C4-2B (cell line): Measurements from ENCODE around the gene CRYGN.

Source experiments
- H3K27ac ChIP-seq: fragments of 450-650 bp; 2 replicates; pipeline ENCODE4 v1.5.1; 2017
- ZFX ChIP-seq: fragments of 450-650 bp; IDR thresholded peaks from 2 replicates; pipeline ENCODE4 v1.6.1; 2017
- TF ChIP-seq, protein P1 (sequence below): fragments of 450-650 bp; conservative IDR thresholded peaks from 2 replicates; pipeline ENCODE4 v1.5.1; 2017; ENCODE audit warnings: mild to moderate bottlenecking

Gene CRYGN

GRCh38 chr7:151429237-151429559 lies 10.7 kb downstream of the CRYGN start:
- TF ChIP-seq, protein P1, sequence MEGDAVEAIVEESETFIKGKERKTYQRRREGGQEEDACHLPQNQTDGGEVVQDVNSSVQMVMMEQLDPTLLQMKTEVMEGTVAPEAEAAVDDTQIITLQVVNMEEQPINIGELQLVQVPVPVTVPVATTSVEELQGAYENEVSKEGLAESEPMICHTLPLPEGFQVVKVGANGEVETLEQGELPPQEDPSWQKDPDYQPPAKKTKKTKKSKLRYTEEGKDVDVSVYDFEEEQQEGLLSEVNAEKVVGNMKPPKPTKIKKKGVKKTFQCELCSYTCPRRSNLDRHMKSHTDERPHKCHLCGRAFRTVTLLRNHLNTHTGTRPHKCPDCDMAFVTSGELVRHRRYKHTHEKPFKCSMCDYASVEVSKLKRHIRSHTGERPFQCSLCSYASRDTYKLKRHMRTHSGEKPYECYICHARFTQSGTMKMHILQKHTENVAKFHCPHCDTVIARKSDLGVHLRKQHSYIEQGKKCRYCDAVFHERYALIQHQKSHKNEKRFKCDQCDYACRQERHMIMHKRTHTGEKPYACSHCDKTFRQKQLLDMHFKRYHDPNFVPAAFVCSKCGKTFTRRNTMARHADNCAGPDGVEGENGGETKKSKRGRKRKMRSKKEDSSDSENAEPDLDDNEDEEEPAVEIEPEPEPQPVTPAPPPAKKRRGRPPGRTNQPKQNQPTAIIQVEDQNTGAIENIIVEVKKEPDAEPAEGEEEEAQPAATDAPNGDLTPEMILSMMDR: no peak
- TF ChIP-seq ZFX: no peak
- no peak overlapping the region for H3K27ac ChIP-seq

- no peak overlapping the region for H3K27ac ChIP-seq
- TF ChIP-seq, protein P1: no peak
- no peak for TF ChIP-seq ZFX
These were observed 11.3 kb downstream of the CRYGN start for GRCh38 chr7:151428378-151429236.

DNA sequence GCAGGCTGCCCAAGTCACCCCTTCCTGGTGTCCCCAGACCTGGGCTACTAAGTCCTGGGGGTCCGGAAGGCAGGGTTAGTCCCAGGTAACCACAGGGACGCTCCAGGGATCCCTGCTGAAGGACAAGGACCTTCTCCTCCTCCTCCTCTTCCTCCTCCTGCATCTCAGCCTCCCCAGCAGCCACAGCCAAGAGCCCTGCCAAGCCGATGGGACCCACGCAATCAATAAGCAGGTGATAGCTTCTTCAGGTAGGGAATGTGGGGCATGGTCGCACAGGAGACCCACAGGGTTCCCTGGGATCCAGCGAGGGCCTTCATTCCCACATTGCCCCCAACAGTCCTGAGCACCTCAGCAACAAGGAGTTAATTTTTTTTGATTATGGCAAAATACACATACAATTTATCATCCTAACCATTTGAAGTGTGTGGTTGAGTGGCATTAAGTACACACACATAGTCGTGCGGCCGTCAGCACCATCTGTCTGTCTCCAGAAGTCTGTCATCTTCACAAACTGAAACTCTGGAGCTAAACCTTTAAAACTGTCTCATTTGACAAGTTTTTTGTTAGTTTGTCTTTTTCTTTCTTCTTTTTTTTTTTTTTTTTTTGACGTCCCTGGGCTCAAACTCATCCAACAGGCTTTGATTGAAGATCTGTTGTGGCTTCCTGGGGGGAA lies 12.1 kb downstream of the CRYGN start:
- H3K27ac ChIP-seq: no peak overlapping the region
- no peak for TF ChIP-seq ZFX
- TF ChIP-seq, protein P1: no peak

GRCh38 chr7:151426904-151427704 lies 12.8 kb downstream of the CRYGN start:
- no peak overlapping the region for H3K27ac ChIP-seq
- TF ChIP-seq, protein P1: no peak
- TF ChIP-seq ZFX: no peak

DNA sequence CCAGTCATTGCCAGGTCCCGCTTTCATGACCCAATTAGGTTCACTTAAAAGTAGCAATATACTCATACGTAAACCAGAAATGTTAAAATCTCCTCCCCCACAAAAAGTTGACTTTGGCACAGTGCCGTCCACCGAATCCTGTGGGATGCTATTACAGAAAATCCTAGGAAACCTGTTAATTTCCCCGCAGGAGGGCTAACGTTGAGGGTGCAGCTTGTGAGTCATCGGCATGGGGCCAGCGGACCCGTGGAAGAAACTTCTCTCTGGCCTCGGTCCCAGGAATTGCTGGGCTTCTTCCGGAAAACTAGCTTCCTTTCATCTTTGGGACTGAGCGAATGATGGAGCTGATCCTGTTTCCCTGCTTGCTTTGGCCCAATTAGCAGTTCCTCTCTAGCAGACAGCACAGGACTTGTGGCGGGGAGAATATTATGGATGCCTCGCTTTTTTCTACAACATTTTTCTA lies 13.5 kb downstream of the CRYGN start:
- H3K27ac ChIP-seq: no peak overlapping the region
- TF ChIP-seq, protein P1: no peak
- TF ChIP-seq ZFX: no peak

DNA sequence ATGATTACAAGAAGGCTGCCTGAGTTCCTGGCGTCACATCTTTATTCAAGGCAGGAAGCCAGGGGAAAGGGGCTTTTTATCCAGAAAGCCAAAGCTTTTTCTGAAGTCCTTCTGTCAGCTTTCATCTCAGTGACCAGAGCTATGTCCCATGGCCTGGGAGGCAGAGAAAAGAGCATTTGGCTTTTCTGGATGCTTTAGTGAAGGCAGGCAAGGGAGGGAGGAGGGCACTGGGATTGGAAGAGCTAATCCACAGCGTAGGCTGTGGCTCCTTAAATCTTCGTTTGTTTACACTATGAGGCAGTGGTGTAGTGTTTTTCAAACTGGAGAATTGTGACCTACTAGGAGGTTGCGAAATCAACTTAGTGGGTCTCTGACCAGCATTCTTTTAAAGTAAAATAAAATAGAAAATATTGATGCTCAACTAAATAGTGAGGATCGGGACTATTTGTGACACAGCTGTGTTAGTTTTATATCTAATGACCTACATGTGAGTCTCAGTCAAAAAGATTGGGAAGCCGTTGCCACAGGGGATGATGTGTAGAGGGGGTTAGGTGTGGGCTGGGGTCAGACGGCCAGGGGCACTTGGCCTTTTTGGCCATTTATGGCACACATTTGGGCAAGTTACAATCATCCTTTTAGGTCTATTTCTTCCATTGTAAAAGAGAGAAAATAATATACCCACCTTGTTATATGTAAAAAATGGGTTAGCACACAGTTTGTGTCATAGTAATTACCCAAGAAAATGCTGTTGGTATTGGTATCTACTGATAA lies 14.1 kb downstream of the CRYGN start:
- H3K27ac ChIP-seq: no peak overlapping the region
- TF ChIP-seq, protein P1: no peak
- TF ChIP-seq ZFX: no peak
